GM19397 (cell line): Measurements from ENCODE around the gene DDX50.
"Not testable (repeated sequence)": the region's sequence is repeated elsewhere in the genome, so short reads cannot be mapped to it uniquely, and the experiment has no call there.

Experiments used
- ATAC-seq: cut with Tn5 transposase; IDR thresholded peaks from one replicate; pipeline ENCODE4 v1.9.1; 2021; ENCODE audit warnings: mild to moderate bottlenecking, moderate library complexity; ENCODE audit not compliant: unreplicated experiment

The DDX50 gene

DNA sequence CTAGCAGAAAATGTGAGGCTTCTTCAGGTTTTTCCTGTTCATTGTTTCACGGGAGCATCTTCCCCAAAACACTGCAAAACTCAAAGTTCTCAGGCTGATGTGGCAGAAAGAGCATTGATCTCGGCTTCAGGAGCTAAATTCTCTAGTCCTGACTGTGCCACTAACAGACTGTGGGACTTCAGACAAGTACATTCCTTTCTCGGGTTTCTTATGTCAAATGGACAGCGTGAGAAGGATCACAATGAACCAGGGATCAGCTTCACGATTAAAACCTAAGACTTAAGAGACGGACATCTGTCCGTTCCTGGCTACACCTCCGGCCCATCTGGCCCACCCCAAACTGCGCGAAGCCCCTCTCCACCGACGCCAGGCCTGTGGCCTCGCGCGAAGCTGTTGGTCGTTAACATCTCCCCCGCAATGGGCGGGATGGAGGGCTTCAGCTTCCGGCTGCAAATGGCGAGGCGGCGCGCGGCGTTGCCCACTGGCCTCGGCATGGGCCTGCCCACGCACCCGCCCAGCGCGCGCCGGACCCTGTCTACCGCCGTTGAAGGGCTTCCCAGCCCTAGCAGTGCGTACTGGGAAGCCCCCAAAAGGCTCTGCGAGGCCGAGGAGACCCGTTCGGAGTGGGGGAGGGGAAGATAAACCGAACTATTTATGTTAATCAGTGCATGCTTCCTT, 549 bp upstream of the DDX50 start:
- ATAC-seq = peak; percentile 43

DNA sequence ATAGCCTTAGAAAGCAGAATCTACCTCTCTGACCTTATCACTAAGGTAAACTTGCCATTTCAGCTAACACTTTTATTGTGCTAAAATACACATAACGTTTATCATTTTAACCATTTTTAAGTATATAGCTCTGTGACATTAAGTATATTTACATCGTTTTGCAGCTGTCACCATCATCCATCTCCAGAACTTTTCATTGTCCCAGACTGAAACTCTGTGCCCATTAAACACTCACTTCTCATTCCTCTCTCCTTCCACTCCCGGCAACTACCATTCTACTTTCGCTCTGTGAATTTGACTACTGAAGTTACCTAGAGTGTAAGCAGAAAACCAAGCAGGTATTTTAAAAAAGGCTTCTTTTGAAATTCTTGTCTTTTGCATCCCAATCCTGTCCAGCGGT, 1.3 kb downstream of the DDX50 start:
- ATAC-seq = no peak

DNA sequence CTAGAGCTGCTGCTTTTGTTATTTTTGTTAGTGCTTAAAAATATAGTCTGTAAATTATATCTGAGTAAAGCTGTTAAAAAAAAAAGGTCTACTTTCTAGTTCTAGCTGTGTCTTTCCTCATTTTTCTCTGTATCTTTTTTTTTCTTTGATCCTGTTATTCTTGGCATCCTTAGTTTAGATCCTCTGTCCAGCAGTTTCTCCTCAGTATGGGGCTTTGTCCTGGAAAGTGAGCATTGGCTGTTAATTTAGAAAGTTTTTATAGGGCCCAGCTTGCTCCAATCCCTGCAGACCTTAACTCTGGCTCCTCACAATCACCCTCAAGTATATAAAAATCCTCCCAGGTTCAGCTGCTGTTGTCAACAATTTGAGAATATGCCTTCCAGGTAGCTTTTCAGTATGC, 23.5 kb downstream of the DDX50 start:
- ATAC-seq = no peak

DNA sequence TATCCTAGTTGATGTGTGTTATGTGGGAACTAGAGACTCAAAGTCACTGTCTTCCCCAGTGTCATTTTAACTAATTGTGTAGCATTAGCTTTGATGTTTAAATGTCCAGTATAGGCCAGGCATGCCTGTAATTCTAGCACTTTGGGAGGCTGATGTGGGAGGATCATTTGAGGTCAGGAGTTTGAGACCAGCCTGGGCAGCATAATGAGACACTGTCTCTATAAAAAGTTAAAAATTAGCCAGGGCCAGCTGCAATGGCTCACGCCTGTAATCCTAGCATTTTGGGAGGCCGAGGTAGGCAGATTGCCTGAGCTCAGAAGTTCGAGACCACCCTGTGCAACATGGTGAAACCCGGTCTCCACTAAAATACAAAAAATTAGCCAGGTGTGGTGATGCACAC, 24.4 kb downstream of the DDX50 start:
- no peak for ATAC-seq

DNA sequence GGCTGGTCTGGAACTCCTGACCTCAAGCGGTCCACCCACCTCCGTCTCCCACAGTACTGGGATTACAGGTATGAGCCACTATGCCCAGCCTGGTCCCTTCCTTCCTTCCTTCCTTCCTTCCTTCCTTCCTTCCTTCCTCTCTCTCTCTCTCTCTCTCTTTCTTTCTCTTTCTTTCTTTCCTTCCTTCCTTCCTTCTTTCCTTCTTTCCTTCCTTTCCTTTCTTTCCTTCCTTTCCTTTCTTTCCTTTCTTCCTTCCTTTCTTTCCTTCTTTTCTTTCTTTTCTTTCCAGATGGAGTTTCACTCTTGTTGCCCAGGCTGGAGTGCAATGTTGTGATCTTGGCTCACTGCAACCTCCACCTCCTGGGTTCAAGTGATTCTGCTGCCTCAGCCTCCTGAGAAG, 28.0 kb downstream of the DDX50 start:
- ATAC-seq = not testable (repeated sequence)

DNA sequence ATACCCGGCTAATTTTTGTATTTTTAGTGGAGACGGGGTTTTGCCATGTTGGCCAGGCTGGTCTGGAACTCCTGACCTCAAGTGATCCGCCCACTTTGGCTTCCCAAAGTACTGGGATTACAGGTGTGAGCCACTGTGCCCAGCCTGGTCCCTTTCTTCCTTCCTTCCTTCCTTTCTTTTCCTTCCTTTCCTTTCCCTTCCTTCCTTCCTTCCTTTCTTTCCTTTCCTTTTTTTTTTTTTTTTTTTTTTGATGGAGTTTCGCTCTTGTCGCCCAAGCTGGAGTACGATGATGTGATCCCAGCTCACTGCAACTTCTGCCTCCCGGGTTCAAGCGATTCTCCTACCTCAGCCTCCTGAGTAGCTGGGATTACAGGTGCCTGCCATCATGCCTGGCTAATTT, 28.8 kb downstream of the DDX50 start:
- not testable (repeated sequence) for ATAC-seq

DNA sequence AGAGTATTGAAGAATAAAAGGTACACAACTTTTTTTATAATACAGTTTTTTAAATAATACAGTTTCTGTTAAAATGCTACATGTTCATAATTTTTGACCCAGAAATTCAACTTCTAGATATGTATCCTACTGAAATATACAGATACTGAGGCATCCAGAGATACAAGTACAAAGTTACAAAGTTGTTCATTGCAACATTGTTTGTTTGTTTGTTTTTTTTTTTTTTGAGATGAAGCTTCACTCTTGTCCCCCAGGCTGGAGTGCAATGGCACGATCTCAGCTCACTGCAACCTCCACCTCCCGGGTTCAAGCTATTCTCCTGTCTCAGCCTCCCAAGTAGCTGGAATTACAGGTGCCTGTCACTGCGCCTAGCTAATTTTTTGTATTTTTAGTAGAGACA, 31.7 kb downstream of the DDX50 start:
- ATAC-seq = not testable (repeated sequence)

DNA sequence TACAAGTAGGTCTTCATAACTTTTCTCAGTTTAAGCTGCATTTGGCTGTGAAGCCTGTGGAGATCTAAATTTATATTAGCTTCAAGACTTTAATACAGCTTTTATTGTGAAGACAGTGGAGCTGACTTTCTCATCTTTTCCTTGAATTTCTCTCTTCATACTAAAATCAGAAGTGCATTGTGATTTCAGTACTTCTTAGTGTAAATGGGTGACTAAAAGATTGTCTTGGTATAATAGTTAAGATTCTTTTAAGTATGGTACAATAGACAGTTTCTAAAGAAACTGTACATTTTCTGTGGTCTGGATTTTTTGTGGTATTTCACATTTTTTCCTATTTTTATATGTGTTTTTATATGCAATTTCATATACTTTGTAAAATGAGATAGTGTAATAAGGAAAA, 33.9 kb downstream of the DDX50 start:
- no peak for ATAC-seq

DNA sequence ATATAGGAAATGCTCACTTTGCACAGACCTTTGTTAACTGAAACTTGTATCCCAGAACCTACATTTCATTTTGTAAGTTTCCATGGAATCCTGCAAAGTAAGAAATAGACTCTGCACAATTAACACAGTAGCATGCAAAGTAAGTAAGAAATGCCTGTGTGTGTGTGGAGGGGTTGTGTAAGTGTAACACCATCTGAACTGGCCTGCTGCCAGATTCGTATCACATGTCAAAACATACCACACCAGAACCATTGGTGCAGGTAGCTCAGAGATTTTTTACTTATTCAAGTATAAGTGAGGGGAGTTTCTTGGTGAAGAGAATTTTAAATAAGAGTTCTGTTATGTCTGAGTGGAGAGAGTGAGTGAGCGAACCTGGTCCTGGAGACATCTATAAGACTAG, 37.0 kb downstream of the DDX50 start:
- ATAC-seq = no peak

DNA sequence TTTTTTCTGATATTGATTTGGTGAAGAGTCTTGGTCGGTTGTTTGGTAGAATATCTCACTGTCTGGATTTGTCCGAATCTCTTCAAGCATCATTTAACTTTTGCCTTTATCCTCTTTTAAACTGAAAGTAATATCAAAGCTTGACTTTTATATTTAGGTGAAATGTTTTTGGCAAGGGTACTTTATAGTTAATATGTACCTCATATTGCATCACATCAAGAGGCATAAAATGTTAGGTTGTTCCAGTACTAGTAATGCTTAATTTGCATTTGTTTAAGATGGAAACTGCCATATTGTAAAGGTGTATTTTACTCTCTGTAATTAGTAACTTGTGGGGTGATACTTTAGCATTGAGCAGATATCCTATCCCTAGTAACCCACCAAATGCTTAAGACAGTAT, 37.8 kb downstream of the DDX50 start:
- ATAC-seq = no peak

DNA sequence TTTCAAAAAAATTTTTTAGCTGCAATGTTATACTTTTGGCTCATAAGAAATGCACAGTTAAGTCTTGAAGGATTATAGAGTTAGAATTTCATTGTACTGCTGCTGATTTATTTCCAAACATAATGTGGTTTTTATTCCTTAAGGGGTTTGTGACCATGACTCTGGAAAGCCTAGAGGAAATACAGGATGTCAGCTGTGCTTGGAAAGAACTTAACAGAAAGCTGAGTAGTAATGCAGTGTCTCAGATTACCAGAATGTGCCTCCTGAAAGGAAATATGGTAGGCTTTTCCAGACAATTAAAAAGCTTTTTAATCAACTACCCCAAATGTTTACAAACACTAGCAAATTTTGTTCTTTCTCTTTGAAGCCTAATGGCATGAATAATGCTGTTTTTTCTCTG, 39.8 kb downstream of the DDX50 start:
- not testable (repeated sequence) for ATAC-seq

DNA sequence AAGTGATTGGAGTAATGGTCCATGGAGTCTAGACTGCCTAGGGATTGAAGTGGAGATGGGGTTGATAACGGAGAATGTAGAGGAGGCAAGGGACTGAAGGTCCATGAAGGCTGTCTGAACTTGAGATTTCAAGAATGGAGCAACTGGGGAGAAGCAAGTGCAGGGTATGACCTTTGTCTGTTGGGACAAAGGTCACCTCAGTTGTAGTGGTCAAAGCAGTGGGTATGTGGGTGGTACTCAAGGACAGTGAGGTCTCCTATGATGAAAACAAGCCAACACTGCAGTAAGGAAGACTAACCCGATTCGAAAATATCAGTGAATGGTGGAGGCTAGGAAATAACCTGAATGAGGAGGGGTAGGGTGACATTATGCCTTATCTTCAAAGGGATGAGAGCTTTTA, 49.5 kb downstream of the DDX50 start:
- ATAC-seq = no peak

DNA sequence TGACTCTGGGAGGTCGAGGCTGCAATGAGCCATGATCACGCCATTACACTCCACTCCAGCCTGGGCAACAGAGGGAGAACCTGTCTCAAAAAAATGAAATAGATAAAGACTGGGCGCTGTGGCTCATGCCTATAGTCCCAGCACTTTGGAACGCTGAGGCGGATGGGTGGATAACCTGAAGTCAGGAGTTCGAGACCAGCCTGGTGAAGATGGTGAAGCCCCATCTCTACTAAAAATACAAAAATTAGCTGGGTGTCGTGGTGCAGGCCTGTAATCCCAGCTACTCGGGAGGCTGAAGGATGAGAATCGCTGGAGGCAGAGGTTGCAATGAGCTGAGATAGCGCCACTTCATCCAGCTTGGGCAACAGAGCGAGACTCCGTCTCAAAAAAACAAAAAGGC, 53.8 kb downstream of the DDX50 start:
- ATAC-seq = no peak

DNA sequence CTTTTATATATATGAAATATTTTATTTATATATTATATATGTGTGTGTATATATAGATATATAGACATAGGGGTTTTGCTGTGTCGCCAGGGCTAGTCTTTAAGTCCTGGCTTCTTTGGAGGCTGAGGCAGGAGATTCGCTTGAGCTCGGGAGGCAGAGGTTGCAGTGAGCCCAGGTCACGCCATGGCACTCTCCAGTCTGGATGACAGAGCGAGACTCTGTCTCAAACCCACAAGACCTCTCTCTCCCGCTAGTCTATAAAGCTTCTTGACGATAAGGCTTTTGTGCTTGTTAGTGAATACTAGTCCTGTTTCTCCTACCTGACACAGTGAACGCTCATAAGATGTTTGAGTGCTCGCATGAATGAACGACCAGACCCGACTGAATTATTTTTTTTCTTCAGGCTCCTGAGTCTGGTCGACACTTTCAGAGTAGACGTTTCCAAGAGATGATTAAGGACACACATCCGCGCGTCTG, 54.3 kb downstream of the DDX50 start:
- ATAC-seq = no peak

DNA sequence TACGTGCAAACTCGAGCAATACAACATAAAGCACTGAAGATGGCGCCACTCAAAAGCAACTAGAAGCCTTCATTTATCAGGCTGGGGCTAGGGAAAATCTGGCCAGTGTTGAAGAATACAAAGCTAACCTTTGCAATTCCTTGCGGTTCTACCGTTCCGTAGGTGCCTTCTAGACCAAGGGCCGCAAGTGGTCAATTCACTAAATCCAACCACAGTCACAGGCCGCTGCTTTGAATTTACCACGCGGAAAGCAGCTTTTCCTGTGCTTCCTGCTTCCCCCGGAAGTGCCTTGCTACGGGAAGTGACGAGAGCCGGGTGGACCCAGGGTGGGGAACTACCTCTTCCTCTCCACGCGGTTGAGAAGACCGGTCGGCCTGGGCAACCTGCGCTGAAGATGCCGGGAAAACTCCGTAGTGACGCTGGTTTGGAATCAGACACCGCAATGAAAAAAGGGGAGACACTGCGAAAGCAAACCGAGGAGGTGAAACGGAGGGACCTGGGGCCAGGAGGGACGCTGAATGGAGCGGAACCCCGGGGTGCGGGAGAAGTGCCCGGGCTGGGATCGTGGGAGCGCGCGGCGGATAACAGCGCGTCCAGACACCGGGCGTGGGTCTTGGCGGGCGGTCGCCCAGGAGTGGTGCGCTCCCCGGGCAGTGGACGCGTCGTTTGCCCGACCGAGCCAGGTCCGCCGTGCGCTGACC, 54.9 kb downstream of the DDX50 start, which contains the start of gene DDX21:
Gene DDX21, plus strand, starts transcription at position 339 of the 701 bp plus-strand sequence. Its CDS starts 56 bp downstream, at position 395.
- peak; percentile 83 for ATAC-seq

DNA sequence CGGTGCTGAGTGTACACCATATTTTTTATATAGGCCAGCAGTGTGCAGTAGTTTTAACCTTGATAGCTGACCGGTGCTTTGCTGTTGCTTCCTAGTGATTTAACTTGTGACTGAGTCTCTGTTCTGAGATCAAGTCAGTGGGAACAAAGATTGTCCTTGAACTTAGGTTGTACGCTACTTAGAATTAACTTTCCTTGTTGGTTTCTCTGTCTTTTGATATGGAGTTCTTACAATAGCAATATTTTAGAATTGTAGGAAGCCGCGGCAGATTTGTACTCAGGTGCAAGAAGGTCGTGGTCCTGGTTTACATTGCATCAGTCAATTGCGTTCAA, 56.1 kb downstream of the DDX50 start:
- ATAC-seq = no peak

DNA sequence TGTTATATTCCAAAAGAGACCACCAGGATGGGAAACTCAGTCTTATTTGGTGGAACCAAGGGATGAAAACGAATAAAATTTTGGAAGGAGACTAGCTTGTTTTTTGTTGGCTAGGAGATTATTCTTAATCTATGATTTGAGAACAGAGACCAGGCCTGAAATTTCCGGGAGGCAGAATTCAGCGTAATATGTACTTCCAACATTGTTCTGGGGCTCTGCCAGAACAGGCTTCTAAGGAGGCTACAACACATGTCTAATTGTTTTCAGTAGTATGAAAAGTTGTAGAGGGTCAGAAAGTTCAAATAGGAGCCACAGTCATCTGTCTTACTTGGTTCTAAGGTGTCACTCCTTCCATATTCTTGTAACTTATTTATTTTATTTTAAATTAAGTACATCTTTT, 56.5 kb downstream of the DDX50 start:
- ATAC-seq = no peak

DNA sequence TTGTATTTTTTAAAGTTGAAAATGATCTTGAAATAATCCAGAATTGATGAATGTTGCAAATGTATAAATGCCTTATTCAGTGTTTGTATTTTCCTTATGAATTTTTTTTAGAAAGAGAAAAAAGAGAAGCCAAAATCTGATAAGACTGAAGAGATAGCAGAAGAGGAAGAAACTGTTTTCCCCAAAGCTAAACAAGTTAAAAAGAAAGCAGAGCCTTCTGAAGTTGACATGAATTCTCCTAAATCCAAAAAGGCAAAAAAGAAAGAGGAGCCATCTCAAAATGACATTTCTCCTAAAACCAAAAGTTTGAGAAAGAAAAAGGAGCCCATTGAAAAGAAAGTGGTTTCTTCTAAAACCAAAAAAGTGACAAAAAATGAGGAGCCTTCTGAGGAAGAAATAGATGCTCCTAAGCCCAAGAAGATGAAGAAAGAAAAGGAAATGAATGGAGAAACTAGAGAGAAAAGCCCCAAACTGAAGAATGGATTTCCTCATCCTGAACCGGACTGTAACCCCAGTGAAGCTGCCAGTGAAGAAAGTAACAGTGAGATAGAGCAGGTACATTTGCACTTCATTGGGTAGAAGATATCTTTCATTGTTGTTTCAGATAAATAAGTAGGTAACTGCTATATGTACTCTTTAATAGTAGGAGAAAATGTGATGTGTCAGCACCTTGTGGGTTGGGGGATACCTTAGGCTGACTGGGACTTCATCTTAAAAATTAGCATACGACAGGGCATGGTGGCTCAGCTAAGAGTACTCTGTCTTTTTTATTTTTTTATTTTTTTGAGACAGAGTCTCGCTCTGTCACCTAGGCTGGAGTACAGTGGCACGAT, 58.8 kb downstream of the DDX50 start:
- no peak for ATAC-seq

DNA sequence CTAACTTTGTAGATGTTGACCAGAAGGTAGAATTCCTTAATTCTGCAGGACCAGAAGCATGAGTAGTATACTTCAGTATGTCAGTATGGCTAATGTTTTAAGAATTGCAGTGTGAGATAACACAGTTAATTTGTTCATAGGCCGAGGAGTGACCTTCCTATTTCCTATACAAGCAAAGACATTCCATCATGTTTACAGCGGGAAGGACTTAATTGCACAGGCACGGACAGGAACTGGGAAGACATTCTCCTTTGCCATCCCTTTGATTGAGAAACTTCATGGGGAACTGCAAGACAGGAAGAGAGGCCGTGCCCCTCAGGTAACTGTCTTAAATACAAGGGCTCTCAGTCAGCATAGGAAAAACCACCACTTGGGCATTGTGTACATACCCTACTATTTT, 62.0 kb downstream of the DDX50 start:
- no peak for ATAC-seq

DNA sequence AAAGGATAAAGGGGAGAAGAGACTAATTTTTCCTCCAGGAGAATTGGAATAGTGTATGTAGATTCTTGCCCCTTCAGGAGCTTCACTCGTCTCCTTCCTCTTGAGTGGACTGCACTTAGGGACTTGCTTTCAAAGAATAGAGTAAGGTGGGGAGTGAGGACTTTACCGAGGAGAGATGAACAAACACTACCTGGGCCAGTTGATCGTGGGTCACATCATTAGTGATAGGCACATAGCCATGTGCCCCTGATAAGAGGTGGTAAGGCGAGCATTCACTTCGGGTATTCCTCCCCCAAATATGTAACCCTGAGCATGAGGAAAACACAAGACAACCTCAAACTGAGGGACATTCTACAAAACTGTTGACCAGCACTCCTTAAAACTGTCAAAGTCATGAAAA, 72.9 kb downstream of the DDX50 start:
- no peak for ATAC-seq

DNA sequence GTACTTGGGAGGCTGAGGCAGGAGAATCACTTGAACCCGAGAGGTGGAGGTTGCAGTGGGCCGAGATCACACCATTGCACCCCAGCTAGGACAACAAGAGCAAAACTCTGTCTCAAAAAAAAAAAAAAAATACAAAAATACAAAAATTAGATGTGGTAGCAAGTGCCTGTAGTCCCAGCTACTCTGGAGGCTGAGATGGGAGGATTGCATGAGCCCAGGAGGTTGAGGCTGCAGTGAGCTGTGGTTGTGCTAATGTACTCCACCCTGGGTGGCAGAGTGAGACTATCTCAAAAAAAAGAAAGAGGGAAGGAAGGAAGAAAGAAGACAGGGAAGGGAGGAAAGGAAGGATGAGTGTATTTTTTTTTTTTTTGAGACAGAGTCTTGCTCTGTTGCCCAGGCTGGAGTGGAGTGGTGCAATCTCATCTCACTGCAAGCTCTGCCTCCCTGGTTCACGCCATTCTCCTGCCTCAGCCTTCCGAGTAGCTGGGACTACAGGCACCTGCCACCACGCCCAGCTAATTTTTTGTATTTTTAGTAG, 74.9 kb downstream of the DDX50 start:
- not testable (repeated sequence) for ATAC-seq
